Fibroblast of the aortic adventitia (primary cell): ENCODE results near the gene SLC7A4. TPM values are rescaled to one million over a fixed set of nuclear protein-coding genes. Genes with fewer than 3 reads are reported as not detected.
"Not testable (repeated sequence)": the region's sequence is repeated elsewhere in the genome, so short reads cannot be mapped to it uniquely, and the experiment has no call there.

ENCODE experiments used
- DNase-seq: peaks from one replicate; pipeline ENCODE4 v3.0.0-alpha.2; 2010; ENCODE audit warnings: low read depth
- H3K4me3 ChIP-seq: 2 replicates; pipeline ENCODE4 v1.5.1; 2011; ENCODE audit warnings: low read depth, mild to moderate bottlenecking, control low read depth, low read length, moderate library complexity
- CTCF ChIP-seq: IDR thresholded peaks from 2 replicates; pipeline ENCODE4 v1.5.1; 2011; ENCODE audit warnings: mild to moderate bottlenecking, low read length, control low read depth, inconsistent platforms; ENCODE audit not compliant: insufficient read depth
- total RNA-seq: library from RNA; depleted of rRNA; stranded (reverse); fragments of >200 nt; gene quantifications from 2 replicates; pipeline ENCODE4 v1.2.3, GENCODE V29; 2012; ENCODE audit warnings: low replicate concordance

The SLC7A4 gene
- total RNA-seq, 1 donor = 0.09 TPM

DNA sequence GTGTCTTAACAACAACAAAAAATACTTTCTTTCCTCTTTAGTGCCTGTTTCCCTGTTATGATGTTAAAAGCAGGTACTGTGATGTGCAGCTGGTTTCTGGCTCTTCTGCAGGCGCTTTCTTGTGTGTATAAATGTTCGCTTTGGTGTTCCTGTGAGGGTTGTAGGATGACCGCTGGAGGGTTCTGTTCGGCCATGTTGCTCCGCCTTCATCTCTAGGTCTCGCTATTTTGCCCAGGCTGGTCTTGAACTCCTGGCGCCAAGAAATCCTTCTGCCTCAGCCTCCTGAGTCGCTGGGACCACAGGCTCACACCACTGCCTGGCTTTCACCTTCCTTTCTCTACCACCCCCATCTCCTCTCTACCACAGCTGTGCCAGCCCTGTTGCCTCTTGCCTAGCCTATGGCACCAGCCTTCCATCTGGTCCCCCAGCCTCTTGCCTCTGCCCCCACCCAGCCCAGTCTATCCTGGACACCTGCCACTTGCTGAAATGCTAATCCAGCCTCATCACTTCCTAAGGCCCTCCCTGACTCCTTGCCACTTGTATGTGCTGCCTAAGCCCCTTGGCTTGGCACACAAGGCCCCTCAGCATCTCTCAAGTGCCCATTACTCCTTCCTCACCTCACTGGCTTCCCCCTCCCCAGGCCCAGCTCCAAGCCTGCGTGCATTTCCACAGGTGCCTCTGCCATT lies 18.9 kb upstream of the SLC7A4 start:
- H3K4me3 ChIP-seq = no peak overlapping the region
- no peak for TF ChIP-seq CTCF
- DNase-seq = no peak

DNA sequence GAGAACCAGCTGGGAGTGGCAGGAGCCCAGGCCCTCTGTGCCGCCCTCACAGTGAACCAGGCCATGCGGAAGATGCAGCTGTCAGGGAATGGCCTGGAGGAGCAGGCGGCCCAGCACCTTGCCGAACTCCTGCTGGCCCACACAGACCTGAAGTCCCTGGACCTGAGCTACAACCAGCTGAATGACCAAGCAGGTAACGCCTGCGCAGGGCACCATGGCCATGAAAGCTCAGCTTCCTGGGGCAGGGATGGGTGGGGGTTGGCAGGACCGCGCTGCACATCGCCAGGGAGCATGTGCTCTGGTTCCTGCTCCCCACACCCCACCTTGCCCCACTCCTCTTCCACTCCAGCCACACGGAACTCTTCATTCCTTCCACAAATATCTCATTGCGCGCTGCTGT lies 16.6 kb upstream of the SLC7A4 start:
- DNase-seq, H3K4me3 ChIP-seq: not testable (repeated sequence)

GRCh38 chr22:21048448-21048847 lies 16.1 kb upstream of the SLC7A4 start:
- DNase-seq, H3K4me3 ChIP-seq: not testable (repeated sequence)

GRCh38 chr22:21047730-21048129 lies 15.4 kb upstream of the SLC7A4 start:
- no peak overlapping the region for H3K4me3 ChIP-seq
- no peak for TF ChIP-seq CTCF
- DNase-seq = no peak

GRCh38 chr22:21047035-21047661 lies 14.8 kb upstream of the SLC7A4 start:
- no peak for TF ChIP-seq CTCF
- no peak overlapping the region for H3K4me3 ChIP-seq
- no peak for DNase-seq

DNA sequence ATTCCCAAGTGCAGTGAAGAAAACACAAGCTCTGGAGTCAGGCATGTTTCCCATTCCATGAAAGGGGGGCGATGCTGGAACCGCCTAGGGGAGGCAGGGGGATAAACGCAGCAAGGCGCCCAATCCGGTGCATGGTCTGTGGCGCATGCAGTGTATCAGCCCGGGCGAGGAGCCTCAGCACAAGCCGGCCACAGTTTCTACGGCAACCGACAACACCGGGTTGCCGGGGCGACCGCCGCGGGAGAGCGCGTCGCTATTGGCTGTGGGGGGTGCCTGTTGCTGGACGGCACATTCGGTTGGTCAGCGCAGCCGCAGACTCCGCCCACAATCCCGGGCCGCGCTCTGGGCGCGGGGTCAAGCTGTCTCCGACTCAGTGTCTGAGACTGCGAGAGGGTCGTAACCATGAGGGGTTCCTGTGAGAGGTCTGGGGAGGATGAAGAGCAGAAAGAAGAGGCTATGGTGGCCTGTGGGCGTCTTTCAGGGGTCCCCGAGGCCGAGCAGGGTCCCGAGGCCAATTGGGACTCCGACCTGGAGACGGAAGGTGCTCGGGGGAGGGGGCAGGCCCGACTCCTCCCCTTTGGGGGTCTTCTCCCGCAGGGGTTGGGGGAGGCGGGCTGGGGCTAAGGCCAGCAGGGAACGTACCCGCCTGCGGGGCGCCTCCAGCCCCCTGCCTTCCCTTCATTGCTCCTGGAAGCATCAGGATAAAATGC lies 13.4 kb upstream of the SLC7A4 start, which contains the start of gene LRRC74B:
Gene LRRC74B, plus strand, starts transcription at position 362 of the 710 bp plus-strand sequence. Its CDS starts 41 bp downstream, at position 403.
- DNase-seq = peak; percentile 84
- peak within 1 kb of the TSS; percentile 65 for H3K4me3 ChIP-seq
- TF ChIP-seq CTCF = no peak

DNA sequence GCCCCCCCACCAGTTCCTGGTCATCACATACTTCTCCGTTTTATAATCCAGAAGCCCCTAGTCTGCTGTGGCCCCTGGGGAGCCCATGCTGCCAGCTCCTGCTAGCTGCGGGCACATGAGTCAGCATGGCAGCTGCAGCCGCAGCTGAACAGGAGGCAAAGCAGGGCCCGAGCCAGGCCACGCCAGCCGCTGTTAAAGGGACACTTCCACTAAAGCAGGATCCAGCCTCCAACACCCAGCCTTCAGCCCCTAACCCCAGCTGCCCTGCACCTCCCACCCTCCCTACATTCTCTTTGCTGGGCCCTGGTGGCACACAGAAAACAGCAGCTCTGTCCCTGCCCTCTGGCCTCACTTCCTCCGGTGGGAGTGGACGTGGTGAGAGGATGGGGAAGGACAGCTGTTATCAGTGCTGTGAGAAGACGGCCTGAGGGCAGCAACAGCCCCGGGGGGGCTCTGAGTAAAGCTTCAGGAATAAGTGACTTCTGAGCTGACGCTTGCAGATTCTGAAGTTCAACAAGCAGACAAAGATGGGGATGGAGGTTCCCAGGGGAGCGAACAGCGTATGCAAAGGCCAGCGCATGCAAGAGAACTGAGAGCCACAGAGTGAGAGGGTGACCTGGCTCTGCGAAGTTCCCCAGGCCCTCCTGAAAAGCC lies 12.7 kb upstream of the SLC7A4 start:
- DNase-seq = peak; percentile 66
- TF ChIP-seq CTCF = no peak
- H3K4me3 ChIP-seq = peak overlapping the region; percentile 51
